Stimulated activated CD8-positive, alpha-beta memory T cell treated with anti-CD3 and anti-CD28 coated beads, Interleukin-4, amount 100 ng/mL, for 24 hours (primary cell): Measurements from ENCODE around the gene DPH7.
"Not testable (repeated sequence)": the region's sequence is repeated elsewhere in the genome, so short reads cannot be mapped to it uniquely, and the experiment has no call there.

ENCODE experiments used
- DNase-seq: peaks from one replicate; pipeline ENCODE4 v3.0.0-alpha.2; 2020; ENCODE audit warnings: low read depth

Gene DPH7

DNA sequence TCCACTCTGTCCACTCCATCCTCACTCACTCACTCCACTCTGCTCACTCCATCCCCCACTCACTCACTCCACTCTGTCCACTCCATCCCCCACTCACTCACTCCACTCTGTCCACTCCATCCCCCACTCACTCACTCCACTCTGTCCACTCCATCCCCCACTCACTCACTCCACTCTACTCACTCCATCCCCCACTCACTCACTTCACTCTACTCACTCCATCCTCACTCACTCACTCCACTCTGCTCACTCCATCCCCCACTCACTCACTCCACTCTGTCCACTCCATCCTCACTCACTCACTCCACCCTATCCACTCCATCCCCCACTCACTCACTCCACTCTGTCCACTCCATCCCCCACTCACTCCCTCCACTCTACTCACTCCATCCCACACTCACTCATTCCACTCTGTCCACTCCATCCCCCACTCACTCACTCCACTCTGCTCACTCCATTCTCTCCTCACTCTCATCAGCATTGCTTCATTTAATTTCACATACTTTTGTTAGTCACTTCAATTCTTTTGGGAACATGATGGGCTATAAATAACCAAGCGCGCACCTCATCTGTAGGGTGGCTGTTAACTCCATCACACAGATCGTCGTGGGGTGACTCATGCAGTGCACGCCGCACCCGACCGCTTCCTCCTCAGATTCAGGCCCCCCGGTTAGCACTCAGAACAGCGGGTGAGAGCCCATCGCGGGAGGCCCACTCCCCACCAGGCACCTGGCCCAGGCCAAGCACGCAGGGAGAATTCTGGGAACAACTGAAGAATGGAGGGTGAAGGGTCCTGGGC lies 59.9 kb downstream of the DPH7 start:
- not testable (repeated sequence) for DNase-seq

- no peak for DNase-seq
Observed at GRCh38 chr9:137516144-137516917, 62.4 kb downstream of the DPH7 start.

DNA sequence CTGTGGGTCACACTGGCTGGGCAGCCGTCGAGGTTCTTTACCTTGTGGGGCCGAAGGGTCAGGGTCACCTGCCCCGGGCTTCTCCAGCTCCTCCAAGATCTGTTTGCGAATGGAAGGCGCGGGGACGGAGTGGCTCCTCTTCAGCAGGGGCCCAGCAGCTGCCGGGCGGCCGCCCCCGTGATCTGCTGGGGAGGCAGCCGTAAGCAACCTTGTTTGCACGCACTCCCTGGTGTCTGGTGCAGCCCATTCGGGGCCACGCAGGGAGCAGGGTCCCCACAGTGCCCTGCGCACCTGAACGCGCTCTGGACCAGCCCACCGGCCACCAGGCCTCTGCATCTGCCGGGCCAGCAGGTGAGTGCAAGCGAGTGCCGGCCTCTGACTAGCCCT lies 63.4 kb downstream of the DPH7 start:
- DNase-seq, result no peak

DNA sequence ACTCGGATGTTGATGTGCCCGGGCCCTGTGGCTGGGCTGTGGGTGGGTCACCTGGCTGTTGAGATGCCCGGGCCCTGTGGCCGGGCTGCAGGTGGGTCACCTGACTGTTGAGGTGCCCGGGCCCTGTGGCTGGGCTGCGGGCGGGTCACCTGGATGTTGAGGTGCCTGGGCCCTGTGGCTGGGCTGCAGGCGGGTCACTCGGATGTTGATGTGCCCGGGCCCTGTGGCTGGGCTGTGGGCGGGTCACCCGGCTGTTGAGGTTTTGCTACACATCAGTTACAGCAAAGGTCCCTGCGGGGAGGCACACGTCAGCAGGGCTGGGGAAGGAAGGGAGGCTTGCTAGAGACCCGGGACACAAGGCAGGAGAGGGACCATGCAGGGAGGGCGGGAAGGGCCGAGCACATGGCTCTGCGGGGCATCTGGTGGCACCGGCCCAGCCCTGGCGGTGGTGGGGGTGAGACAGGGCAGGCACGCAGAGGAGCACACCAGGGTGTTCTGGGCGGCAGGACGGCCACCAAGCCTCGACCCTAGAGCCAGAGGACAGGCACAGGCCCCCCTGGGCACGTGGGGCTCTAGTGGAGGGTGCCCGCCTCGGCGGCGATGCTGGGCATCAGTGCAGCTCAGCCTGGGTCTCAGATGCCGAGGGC lies 63.9 kb downstream of the DPH7 start:
- DNase-seq, result no peak

GRCh38 chr9:137513801-137514570 lies 64.7 kb downstream of the DPH7 start:
- DNase-seq, result not testable (repeated sequence)

- DNase-seq, result not testable (repeated sequence)
Observed at GRCh38 chr9:137513136-137513535, 65.6 kb downstream of the DPH7 start.

- no peak for DNase-seq
Observed at GRCh38 chr9:137511758-137512463, 66.8 kb downstream of the DPH7 start.

GRCh38 chr9:137511126-137511525 lies 67.6 kb downstream of the DPH7 start:
- DNase-seq, result not testable (repeated sequence)

- DNase-seq, result no peak
Observed at GRCh38 chr9:137509198-137509597, 69.5 kb downstream of the DPH7 start.

DNA sequence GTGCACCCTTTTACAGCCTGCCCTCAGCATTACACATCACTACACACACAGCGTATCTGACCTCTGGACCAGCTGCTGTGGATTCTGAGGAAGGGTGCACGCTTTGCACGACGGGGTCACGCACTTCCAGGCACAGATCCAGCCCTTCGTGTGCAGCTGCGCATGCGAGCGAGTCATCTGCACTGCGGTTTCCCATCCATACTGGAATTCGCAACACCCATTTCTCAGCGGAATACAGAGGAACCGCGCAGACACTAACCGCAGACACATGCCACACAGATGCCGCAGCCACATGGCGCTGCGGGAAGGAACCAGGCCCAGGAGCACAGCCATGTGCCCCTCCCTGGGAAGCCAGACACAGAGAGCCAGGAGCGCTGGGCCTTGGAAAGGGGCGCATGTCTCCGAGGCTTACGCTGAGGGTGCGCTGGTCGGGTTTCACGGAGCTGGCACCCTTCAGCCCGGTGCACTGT lies 72.0 kb downstream of the DPH7 start:
- no peak for DNase-seq

DNA sequence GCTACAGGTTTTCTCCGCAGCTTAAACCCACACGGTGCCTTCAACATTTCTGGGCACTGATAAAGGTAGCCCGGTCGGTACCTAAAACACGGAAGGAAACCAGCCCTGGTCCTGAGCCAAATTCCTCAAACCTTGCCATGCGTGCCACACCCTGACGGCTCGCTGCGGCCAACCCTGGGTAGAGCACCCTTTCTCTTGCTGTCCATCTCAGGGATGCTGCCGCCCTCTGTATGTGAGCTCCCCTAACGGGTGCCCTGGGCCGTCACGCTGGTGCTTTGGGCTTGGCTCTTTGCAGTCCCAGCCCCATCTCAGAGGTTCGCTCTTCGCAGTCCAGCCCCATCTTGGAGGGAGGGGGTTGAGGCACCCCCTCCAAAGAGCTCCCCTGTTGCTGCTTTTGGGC lies 72.5 kb downstream of the DPH7 start:
- no peak for DNase-seq

- DNase-seq, result no peak
Observed at GRCh38 chr9:137505421-137506140, 73.1 kb downstream of the DPH7 start.
